ENCODE measurements around the gene SPTBN1. TPM values are rescaled to one million over a fixed set of nuclear protein-coding genes. Genes with fewer than 3 reads are reported as not detected.

Gene SPTBN1
- polyA plus RNA-seq, 1 experiment: 56.6 TPM

DNA sequence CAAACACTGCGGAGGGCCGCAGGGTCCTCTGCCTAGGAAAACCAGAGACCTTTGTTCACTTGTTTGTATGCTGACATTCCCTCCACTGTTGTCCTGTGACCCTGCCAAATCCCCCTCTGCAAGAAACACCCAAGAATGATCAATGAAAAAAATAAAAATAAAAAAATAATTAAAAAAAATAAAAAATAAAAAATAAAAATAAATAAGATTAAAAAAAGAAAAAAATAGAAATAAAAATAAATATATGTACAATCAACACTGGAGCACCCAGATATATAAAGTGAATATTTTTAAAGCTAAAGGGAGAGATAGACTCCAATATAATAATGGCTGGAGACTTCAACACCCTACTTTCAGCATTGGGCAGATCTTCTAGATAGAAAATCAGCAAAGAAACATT lies 243.5 kb downstream of the SPTBN1 start:
- Histone ChIP-seq H3K27ac (ENCODE audit: low read depth, low read length) (no peak overlapping the region), H3K9me3 (ENCODE audit: control insufficient read depth, insufficient read depth, low read length) (no peaks in the 10 kb centered on the region; the same call in 1 of the 2 replicates), H3K27me3 (ENCODE audit: control insufficient read depth, insufficient read depth, low read length) (no peaks in the 10 kb centered on the region), H3K4me3 (ENCODE audit: low read depth, low read length) (no peak overlapping the region)
- CTCF ChIA-PET: no interaction called here
- no peak for DNase-seq (ENCODE audit: low read depth, low spot score)
- TF ChIP-seq, protein P1, sequence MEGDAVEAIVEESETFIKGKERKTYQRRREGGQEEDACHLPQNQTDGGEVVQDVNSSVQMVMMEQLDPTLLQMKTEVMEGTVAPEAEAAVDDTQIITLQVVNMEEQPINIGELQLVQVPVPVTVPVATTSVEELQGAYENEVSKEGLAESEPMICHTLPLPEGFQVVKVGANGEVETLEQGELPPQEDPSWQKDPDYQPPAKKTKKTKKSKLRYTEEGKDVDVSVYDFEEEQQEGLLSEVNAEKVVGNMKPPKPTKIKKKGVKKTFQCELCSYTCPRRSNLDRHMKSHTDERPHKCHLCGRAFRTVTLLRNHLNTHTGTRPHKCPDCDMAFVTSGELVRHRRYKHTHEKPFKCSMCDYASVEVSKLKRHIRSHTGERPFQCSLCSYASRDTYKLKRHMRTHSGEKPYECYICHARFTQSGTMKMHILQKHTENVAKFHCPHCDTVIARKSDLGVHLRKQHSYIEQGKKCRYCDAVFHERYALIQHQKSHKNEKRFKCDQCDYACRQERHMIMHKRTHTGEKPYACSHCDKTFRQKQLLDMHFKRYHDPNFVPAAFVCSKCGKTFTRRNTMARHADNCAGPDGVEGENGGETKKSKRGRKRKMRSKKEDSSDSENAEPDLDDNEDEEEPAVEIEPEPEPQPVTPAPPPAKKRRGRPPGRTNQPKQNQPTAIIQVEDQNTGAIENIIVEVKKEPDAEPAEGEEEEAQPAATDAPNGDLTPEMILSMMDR (IDR thresholded peaks at IDR 0.05; ENCODE audit: low read depth, low read length): no peak
- POLR2A ChIA-PET: no interaction called here

DNA sequence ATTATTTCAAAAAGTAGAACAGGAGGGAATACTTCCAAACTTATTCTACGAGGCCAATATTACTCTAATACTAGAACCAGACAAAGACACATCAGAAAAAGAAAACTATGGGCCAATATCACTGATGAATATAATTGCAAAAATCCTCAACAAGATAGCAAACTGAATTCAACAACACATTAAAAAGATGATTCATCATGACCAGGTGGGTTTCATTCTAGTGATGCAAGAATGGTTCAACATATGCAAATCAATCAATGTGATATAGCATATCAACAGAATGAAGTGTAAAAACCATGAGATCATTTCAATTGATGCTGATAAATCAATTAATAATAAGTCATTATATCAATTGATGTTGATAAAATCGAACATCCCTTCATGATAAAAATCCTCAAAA lies 244.9 kb downstream of the SPTBN1 start:
- POLR2A ChIA-PET: no interaction called here
- Histone ChIP-seq H3K9me3 (ENCODE audit: control insufficient read depth, insufficient read depth, low read length) (no peaks in the 10 kb centered on the region; the same call in 1 of the 2 replicates), H3K27me3 (ENCODE audit: control insufficient read depth, insufficient read depth, low read length) (no peaks in the 10 kb centered on the region), H3K4me3 (ENCODE audit: low read depth, low read length) (no peak overlapping the region), H3K27ac (ENCODE audit: low read depth, low read length) (no peak overlapping the region)
- CTCF ChIA-PET: no interaction called here
- TF ChIP-seq, protein P1 (IDR thresholded peaks at IDR 0.05; ENCODE audit: low read depth, low read length): no peak
- DNase-seq (ENCODE audit: low read depth, low spot score): no peak

DNA sequence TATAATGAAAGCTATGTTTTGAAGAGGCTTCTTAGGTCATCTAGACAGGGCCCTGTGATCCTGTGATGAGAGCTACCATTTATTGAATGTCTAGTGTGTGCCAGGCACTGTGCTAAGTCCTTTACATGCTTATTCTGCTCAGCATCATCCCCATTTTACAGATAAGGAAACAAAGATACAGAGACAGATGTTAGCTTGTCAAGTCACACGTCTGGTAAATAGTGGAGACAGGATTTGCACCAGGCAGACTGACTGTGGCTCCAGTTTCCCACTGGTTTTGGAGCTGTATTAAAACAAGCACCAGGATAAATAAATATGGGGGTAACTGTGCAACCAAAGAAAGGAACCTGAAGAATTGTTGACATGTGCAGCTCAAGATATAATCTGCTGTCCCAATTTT lies 248.1 kb downstream of the SPTBN1 start:
- ChIA-PET POLR2A (interaction anchor here (1.0 kb wide), 1 partner anchor 38 kb away, joined by 3 read pairs; no protein-coding TSS in a partner anchor), CTCF (interaction anchor here (0.6 to 5.0 kb wide), 58 partner anchors 10 to 787 kb away, joined by 3 to 113 read pairs (median 4); partner anchors contain the start of gene ACYP2)
- TF ChIP-seq, protein P1 (IDR thresholded peaks at IDR 0.05; ENCODE audit: low read depth, low read length): no peak
- Histone ChIP-seq H3K9me3 (ENCODE audit: control insufficient read depth, insufficient read depth, low read length) (no peaks in the 10 kb centered on the region; the same call in 1 of the 2 replicates), H3K27me3 (ENCODE audit: control insufficient read depth, insufficient read depth, low read length) (peaks cover 12% of the 10 kb centered on the region), H3K4me3 (ENCODE audit: low read depth, low read length) (no peak overlapping the region), H3K27ac (ENCODE audit: low read depth, low read length) (no peak overlapping the region)
- DNase-seq (ENCODE audit: low read depth, low spot score): no peak

DNA sequence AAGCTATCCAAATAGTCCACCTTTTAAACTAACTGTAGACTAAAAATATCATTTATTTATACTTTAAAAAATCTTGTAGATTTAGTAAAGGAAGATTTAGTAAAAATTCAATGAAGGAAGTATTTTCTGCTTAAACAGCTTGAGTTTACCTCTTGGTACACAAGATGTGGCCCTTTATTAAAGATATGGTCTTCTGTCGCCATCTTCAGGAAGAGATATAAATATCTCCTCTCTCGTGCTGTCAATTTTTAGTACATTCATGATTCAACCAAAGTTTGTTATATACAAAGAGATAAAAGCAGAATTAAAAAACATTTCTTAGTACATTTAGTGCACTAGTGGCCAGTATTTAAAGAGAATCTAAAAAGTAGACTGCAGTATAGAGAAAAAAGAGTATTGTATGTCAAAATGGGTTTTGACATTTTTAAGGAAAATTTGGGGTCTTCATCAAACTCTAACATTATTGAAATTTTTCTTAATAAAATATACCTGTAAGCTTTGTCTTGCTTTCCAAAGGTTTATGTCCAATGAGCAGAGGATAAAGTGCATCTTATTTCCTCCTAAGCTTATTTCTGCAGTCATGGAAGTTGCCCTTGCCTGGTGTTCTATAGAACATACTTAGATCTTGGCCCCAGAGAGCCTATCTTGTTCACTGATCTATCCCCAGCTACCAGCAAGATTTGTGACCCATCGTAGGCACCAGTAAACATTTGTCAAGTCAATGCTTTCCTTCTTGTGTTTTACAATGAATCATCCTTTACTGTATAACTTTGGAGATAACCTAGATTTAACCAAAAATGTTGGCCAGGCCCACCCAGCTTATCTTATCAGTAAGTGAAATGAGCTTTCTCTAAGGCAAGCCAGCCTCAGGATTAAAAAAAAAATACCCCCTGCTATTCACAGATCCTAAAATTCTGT lies 248.8 kb downstream of the SPTBN1 start:
- H3K27ac ChIP-seq (ENCODE audit: low read depth, low read length): no peak overlapping the region
- H3K4me3 ChIP-seq (ENCODE audit: low read depth, low read length): no peak overlapping the region
- H3K9me3 ChIP-seq (ENCODE audit: control insufficient read depth, insufficient read depth, low read length): no peaks in the 10 kb centered on the region; the same call in 1 of the 2 replicates
- no peak for DNase-seq (ENCODE audit: low read depth, low spot score)
- H3K27me3 ChIP-seq (ENCODE audit: control insufficient read depth, insufficient read depth, low read length): peaks cover 19% of the 10 kb centered on the region
- CTCF ChIA-PET: interaction anchor here (0.6 to 5.0 kb wide), 67 partner anchors 9 to 787 kb away, joined by 3 to 113 read pairs (median 4); partner anchors contain the start of gene ACYP2
- TF ChIP-seq, protein P1 (IDR thresholded peaks at IDR 0.05; ENCODE audit: low read depth, low read length): peak; percentile 63
- POLR2A ChIA-PET: interaction anchor here (1.0 kb wide), 1 partner anchor 39 kb away, joined by 3 read pairs; no protein-coding TSS in a partner anchor

DNA sequence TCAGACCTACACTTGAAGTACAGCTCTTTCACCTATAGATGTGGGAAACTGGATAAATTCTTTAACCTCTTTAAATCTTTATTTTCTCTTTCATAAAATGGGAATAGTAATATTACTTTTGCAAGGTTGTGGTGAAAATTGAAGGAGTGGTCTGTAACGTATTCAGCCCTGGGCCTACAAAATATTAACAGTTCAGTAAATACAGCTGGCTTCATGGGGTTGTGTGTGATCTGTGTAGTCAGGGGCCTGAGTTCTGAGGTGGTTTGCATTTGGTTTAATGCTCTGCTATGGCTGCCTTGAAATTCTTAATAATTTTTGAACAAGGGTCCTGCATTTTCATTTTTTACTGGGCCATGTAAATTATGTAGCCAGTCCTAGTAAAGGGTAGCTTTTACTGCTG lies 250.5 kb downstream of the SPTBN1 start:
- H3K27ac ChIP-seq (ENCODE audit: low read depth, low read length): no peak overlapping the region
- H3K9me3 ChIP-seq (ENCODE audit: control insufficient read depth, insufficient read depth, low read length): peaks cover 3% of the 10 kb centered on the region; the same call in 1 of the 2 replicates
- no peak for DNase-seq (ENCODE audit: low read depth, low spot score)
- no peak overlapping the region for H3K4me3 ChIP-seq (ENCODE audit: low read depth, low read length)
- CTCF ChIA-PET: interaction anchor here (0.7 to 5.0 kb wide), 5 partner anchors 184 to 599 kb away, joined by 3 to 113 read pairs (median 4); no protein-coding TSS in a partner anchor
- TF ChIP-seq, protein P1 (IDR thresholded peaks at IDR 0.05; ENCODE audit: low read depth, low read length): no peak
- H3K27me3 ChIP-seq (ENCODE audit: control insufficient read depth, insufficient read depth, low read length): peaks cover 22% of the 10 kb centered on the region
- POLR2A ChIA-PET: no interaction called here
